ENCODE measurements around the gene PTTG1IP.

DNA sequence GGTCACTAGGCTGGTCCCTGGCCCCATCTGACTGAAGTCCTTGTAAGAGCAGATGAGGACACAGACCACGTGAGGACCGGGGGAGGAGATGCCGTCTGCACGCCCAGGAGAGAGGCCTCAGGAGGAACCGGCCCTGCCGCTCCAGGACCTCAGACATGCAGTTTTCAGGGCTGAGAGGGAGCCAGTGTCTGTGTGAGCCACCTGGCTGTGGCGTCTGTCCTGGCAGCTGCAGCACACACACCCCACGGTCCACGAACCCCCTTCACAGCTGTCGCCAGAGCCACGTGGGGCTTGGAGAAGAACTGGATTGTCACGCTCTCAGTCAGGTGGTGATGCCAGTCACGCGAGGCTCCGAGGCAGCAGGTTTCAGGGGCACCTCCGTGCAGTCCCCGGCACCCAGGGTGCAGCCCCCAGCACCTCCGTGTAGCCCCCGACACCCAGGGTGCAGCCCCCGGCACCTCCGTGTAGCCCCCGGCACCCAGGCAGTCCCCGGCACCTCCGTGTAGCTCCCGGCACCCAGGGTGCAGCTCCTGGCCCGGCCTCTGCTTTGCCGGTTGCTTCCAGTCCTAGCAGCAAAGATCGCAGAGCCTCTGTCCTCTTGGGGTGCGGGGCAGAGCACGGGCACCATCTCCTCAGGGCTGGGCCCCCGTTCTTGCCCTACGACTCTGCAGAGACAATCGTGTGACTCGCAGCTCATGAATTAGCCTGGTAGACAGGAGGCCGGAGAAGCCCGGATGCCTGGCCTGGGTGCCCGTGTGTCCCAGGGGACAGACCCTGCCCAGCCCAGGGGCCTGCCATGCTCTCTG, 36.6 kb downstream of the PTTG1IP start:
- no peak for TF ChIP-seq POLR2A (IDR thresholded peaks at IDR 0.05)
- TF ChIP-seq, protein P1, sequence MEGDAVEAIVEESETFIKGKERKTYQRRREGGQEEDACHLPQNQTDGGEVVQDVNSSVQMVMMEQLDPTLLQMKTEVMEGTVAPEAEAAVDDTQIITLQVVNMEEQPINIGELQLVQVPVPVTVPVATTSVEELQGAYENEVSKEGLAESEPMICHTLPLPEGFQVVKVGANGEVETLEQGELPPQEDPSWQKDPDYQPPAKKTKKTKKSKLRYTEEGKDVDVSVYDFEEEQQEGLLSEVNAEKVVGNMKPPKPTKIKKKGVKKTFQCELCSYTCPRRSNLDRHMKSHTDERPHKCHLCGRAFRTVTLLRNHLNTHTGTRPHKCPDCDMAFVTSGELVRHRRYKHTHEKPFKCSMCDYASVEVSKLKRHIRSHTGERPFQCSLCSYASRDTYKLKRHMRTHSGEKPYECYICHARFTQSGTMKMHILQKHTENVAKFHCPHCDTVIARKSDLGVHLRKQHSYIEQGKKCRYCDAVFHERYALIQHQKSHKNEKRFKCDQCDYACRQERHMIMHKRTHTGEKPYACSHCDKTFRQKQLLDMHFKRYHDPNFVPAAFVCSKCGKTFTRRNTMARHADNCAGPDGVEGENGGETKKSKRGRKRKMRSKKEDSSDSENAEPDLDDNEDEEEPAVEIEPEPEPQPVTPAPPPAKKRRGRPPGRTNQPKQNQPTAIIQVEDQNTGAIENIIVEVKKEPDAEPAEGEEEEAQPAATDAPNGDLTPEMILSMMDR (IDR thresholded peaks at IDR 0.05), result no peak

Data from thyroid gland (tissue), 4 donors.